HEK293 (cell line): ENCODE data around the gene ETV1.

Source experiments
- CTCF ChIA-PET: fragments of 350-600 bp; formaldehyde crosslinking; extraction: SDS; loops from one replicate; lab custom pipeline; 2021; ENCODE audit warnings: antibody characterized with exemption; lab: Yijun Ruan, JAX
- POLR2A ChIA-PET: fragments of 300-600 bp; formaldehyde crosslinking; extraction: SDS; loops from one replicate; lab custom pipeline; 2020; ENCODE audit warnings: antibody characterized with exemption, inconsistent platforms; lab: Yijun Ruan, JAX
- H3K27ac ChIP-seq: fragments of 200-500 bp; sonication (Bioruptor generic); 2 replicates; pipeline ENCODE4 v1.5.1; 2014; ENCODE audit warnings: low read depth, low read length, control low read depth, inconsistent platforms; ENCODE audit errors: extremely low read depth
- H3K36me3 ChIP-seq, 2 experiments: fragments of 200-500 bp in 1 of 2; sonication (Bioruptor generic) in 1 of 2; 1 replicate in 1 of 2; 2 replicates in 1 of 2; pipeline ENCODE4 v1.5.1; 2014 to 2017; ENCODE audit warnings: inconsistent platforms in 2 of 2, low read length in 2 of 2; ENCODE audit not compliant: control insufficient read depth in 2 of 2, insufficient read depth in 1 of 2
- H3K4me1 ChIP-seq: fragments of 200-500 bp; sonication (Bioruptor generic); 2 replicates; pipeline ENCODE4 v1.5.1; 2014; ENCODE audit warnings: mild to moderate bottlenecking, low read length, inconsistent platforms; ENCODE audit not compliant: control insufficient read depth, insufficient read depth
- H3K4me3 ChIP-seq: 2 replicates; pipeline ENCODE4 v1.5.1; 2011; ENCODE audit warnings: low read depth, mild to moderate bottlenecking, control low read depth, low read length, moderate library complexity
- H3K9me3 ChIP-seq: fragments of 200-500 bp; sonication (Bioruptor generic); 2 replicates; pipeline ENCODE4 v1.5.1; 2014; ENCODE audit warnings: low read depth, low read length, inconsistent platforms; ENCODE audit not compliant: control insufficient read depth, insufficient read depth
- GLIS1 ChIP-seq: fragments of 450-650 bp; formaldehyde crosslinking; IDR thresholded peaks from 2 replicates; pipeline ENCODE4 v1.5.1; 2016; ENCODE audit warnings: missing biosample characterization, missing genetic modification characterization
- MYNN ChIP-seq: fragments of 450-650 bp; formaldehyde crosslinking; IDR thresholded peaks from 2 replicates; pipeline ENCODE4 v1.5.1; 2016; ENCODE audit warnings: missing biosample characterization, missing genetic modification characterization, borderline replicate concordance
- OSR2 ChIP-seq: fragments of 450-650 bp; formaldehyde crosslinking; IDR thresholded peaks from 2 replicates; pipeline ENCODE4 v1.5.1; 2016; ENCODE audit warnings: missing biosample characterization, missing genetic modification characterization
- TRIM28 ChIP-seq: IDR thresholded peaks from 2 replicates; pipeline ENCODE4 v1.6.1; 2011; ENCODE audit warnings: low read length, control low read depth, borderline replicate concordance
- ZIC2 ChIP-seq: fragments of 450-650 bp; formaldehyde crosslinking; IDR thresholded peaks from 2 replicates; pipeline ENCODE4 v1.5.1; 2016; ENCODE audit warnings: missing biosample characterization, missing genetic modification characterization
- ZNF23 ChIP-seq: fragments of 450-650 bp; formaldehyde crosslinking; IDR thresholded peaks from 2 replicates; pipeline ENCODE4 v1.5.1; 2016; ENCODE audit warnings: missing biosample characterization, missing genetic modification characterization, borderline replicate concordance
- ZNF341 ChIP-seq: fragments of 450-650 bp; formaldehyde crosslinking; IDR thresholded peaks from 2 replicates; pipeline ENCODE4; 2016; ENCODE audit warnings: low read depth, missing biosample characterization, missing genetic modification characterization
- ZNF366 ChIP-seq: fragments of 450-650 bp; formaldehyde crosslinking; conservative IDR thresholded peaks from 2 replicates; pipeline ENCODE4 v1.5.1; 2016; ENCODE audit warnings: missing biosample characterization, missing genetic modification characterization
- ZNF521 ChIP-seq: fragments of 450-650 bp; formaldehyde crosslinking; IDR thresholded peaks from 2 replicates; pipeline ENCODE4 v1.5.1; 2017; ENCODE audit warnings: missing biosample characterization, mild to moderate bottlenecking, missing genetic modification characterization
- ZNF529 ChIP-seq: fragments of 450-650 bp; formaldehyde crosslinking; IDR thresholded peaks from 2 replicates; pipeline ENCODE4 v1.5.1; 2017; ENCODE audit warnings: missing genetic modification characterization, missing biosample characterization; ENCODE audit not compliant: insufficient replicate concordance
- ZNF548 ChIP-seq: fragments of 450-650 bp; formaldehyde crosslinking; IDR thresholded peaks from 2 replicates; pipeline ENCODE4 v1.5.1; 2016; ENCODE audit warnings: missing biosample characterization, missing genetic modification characterization
- ZNF600 ChIP-seq: fragments of 450-650 bp; formaldehyde crosslinking; IDR thresholded peaks from 2 replicates; pipeline ENCODE4 v1.5.1; 2016; ENCODE audit warnings: missing biosample characterization, missing genetic modification characterization
- ZNF660 ChIP-seq: fragments of 450-650 bp; IDR thresholded peaks from 2 replicates; pipeline ENCODE4 v1.5.1; 2018; ENCODE audit warnings: missing biosample characterization, mild to moderate bottlenecking, missing genetic modification characterization
- ZNF777 ChIP-seq: fragments of 450-650 bp; formaldehyde crosslinking; IDR thresholded peaks from 2 replicates; pipeline ENCODE4 v1.5.1; 2017; ENCODE audit warnings: missing biosample characterization, missing genetic modification characterization, borderline replicate concordance
- ZNF792 ChIP-seq: fragments of 450-650 bp; formaldehyde crosslinking; IDR thresholded peaks from 2 replicates; pipeline ENCODE4 v1.5.1; 2016; ENCODE audit warnings: missing biosample characterization, missing genetic modification characterization
- TF ChIP-seq, protein P1 (sequence below): fragments of 450-650 bp; formaldehyde crosslinking; IDR thresholded peaks from 2 replicates; pipeline ENCODE4 v1.5.1; 2017; ENCODE audit warnings: missing biosample characterization, missing genetic modification characterization
- TF ChIP-seq, protein P2 (sequence below): fragments of 450-650 bp; formaldehyde crosslinking; IDR thresholded peaks from 2 replicates; pipeline ENCODE4 v1.5.1; 2016; ENCODE audit warnings: missing biosample characterization, missing genetic modification characterization
- TF ChIP-seq, protein P3 (sequence below): fragments of 450-650 bp; formaldehyde crosslinking; IDR thresholded peaks from 2 replicates; pipeline ENCODE4 v1.5.1; 2016; ENCODE audit warnings: missing biosample characterization, missing genetic modification characterization
- TF ChIP-seq, protein P4 (sequence below): fragments of 450-650 bp; formaldehyde crosslinking; IDR thresholded peaks from 2 replicates; pipeline ENCODE4 v1.5.1; 2016; ENCODE audit warnings: missing biosample characterization, missing genetic modification characterization

ETV1 gene

DNA sequence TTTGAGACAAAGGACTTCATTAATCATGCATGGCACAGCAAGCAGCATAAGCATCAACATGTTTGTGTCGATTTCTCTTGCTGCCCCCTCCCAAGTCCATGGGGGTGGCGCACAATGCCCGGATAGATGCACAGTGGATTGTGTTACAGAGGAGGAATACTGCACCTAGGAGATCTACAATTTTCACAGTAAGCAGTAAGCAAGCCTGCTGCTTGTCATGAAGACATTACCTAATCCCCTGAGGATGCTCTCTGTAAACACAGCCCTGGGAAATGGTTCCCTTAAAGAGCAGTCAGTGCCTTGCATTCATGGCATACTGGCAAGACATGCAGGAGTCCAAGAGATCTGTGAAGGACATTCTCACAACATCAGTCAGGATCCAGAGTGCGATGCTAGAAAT is 137.7 kb downstream of the ETV1 start:
- CTCF ChIA-PET = no interaction called here
- TF ChIP-seq ZIC2 (tag by site-specific recombination) = peak; percentile 45; the same call in 1 of the 2 replicates
- TF ChIP-seq, protein P1, sequence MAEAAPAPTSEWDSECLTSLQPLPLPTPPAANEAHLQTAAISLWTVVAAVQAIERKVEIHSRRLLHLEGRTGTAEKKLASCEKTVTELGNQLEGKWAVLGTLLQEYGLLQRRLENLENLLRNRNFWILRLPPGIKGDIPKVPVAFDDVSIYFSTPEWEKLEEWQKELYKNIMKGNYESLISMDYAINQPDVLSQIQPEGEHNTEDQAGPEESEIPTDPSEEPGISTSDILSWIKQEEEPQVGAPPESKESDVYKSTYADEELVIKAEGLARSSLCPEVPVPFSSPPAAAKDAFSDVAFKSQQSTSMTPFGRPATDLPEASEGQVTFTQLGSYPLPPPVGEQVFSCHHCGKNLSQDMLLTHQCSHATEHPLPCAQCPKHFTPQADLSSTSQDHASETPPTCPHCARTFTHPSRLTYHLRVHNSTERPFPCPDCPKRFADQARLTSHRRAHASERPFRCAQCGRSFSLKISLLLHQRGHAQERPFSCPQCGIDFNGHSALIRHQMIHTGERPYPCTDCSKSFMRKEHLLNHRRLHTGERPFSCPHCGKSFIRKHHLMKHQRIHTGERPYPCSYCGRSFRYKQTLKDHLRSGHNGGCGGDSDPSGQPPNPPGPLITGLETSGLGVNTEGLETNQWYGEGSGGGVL (tag by site-specific recombination) = no peak
- TF ChIP-seq, all 188 proteins: peak for 1
- POLR2A ChIA-PET = no interaction called here
- no peaks in the 10 kb centered on the region for H3K36me3 ChIP-seq
- H3K27ac ChIP-seq = no peak overlapping the region
- no peak overlapping the region for H3K4me3 ChIP-seq
- peaks cover 8% of the 10 kb centered on the region for H3K4me1 ChIP-seq
- no peaks in the 10 kb centered on the region for H3K9me3 ChIP-seq

DNA sequence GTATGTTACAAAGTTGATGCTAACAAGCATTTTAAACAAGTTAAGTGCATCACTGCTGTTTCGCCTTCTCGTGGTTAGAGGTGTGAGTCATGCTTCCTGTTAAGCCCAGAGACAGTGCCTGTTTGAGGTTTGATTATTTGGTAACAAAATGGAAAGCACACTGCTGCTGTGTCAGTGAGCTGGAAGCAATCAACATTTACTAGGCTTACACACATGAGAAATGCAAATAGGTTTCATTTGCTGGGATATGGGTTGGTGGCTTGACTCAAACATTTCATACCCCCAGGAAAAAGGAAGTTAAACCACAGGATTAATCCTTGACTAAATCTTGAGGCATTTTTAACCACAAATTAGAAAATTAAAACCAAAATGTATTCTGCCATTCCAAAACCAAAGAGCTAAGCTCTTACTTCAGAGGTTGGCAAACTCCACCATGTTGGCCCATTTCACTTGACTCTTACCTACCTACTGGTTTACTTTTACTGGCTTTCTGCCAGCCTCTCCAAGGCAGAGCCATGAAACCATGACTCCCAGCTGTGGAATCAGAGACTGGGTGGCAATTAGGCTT is 139.2 kb downstream of the ETV1 start:
- Histone ChIP-seq H3K4me3 (no peak overlapping the region), H3K9me3 (no peaks in the 10 kb centered on the region), H3K36me3 (no peaks in the 10 kb centered on the region), H3K4me1 (peaks cover 8% of the 10 kb centered on the region), H3K27ac (peak overlapping the region; percentile 5; the same call in 1 of the 2 replicates)
- TF ChIP-seq TRIM28 = 0 out of 2 replicates have a peak, but pooled peaks have one; percentile 61
- TF ChIP-seq ZNF366 (tag by site-specific recombination) = no peak
- no peak for TF ChIP-seq GLIS1 (tag by site-specific recombination)
- no peak for TF ChIP-seq MYNN (tag by site-specific recombination)
- peak; percentile 82 for TF ChIP-seq OSR2
- no peak for TF ChIP-seq ZNF341 (tag by site-specific recombination)
- TF ChIP-seq, protein P2, sequence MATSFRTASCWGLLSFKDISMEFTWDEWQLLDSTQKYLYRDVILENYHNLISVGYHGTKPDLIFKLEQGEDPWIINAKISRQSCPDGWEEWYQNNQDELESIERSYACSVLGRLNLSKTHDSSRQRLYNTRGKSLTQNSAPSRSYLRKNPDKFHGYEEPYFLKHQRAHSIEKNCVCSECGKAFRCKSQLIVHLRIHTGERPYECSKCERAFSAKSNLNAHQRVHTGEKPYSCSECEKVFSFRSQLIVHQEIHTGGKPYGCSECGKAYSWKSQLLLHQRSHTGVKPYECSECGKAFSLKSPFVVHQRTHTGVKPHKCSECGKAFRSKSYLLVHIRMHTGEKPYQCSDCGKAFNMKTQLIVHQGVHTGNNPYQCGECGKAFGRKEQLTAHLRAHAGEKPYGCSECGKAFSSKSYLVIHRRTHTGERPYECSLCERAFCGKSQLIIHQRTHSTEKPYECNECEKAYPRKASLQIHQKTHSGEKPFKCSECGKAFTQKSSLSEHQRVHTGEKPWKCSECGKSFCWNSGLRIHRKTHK (tag by site-specific recombination) = no peak
- 0 out of 2 replicates have a peak, but pooled peaks have one; percentile 56 for TF ChIP-seq ZNF660 (tag by site-specific recombination)
- CTCF ChIA-PET = interaction anchor here (1.2 kb wide), 1 partner anchor 13 kb away, joined by 3 read pairs; no protein-coding TSS in a partner anchor
- POLR2A ChIA-PET = no interaction called here

DNA sequence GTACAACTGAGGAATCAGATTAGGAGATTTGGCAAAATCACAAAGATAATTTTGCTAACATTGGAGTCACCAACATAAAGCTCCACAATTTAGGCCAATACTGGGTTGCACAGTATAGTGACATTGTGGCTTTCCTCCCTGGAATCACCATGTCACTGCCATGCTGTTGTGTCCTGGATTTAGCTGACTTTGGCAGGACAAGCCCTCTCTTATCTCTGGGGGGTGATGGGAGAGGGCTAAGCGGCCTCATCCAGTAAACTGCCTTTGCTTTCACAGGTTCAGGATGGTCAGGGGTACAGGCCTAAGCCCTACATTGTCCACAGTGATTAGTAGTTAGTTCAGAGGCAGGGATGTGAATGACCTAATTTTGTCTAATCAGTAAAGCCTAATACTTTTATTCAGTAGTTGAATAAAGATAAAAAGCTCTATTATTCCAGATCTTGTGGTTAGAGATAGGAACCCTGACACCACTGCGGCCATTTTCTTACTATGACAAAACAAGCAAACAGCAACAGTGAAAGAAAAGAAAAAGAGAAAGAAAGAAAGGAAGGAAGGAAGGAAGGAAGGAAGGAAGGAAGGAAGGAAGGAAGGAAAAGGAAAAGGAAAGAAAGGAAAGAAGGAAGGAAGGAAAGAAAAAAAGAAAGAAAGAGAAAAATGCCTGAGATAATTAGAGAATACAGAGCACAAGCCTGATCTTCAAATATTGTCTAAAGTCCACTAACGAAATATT is 140.1 kb downstream of the ETV1 start:
- Histone ChIP-seq H3K4me1 (peaks cover 8% of the 10 kb centered on the region), H3K36me3 (no peaks in the 10 kb centered on the region), H3K9me3 (no peaks in the 10 kb centered on the region), H3K27ac (no peak overlapping the region), H3K4me3 (no peak overlapping the region)
- TF ChIP-seq ZNF548 (no peak), ZNF366 (tag by site-specific recombination) (peak; percentile 70)
- ChIA-PET CTCF (interaction anchor here (0.6 to 1.2 kb wide), 4 partner anchors 14 to 193 kb away, joined by 3 read pairs; no protein-coding TSS in a partner anchor), POLR2A (interaction anchor here (0.7 kb wide), 1 partner anchor 25 kb away, joined by 9 read pairs; no protein-coding TSS in a partner anchor)

DNA sequence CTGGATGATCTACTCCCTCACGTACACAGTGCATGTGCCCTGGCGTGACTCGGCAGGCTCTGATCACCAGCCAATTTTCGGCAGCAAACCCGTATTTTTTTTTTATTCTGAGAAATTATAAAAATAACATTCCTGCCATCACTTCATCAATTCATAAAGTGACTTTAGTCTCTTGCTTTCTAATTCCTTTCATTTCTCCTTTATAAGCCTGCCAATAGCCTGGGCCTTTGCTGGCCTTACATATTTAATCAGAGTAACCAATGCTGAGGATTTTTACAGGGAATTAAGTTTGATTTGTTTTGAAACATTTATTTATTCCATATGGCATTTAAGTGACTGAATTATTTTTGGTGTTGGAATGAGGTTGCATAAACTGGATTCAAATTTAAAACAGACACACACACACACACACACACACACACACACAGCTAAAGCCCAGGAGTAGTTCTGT is 140.8 kb downstream of the ETV1 start:
- Histone ChIP-seq H3K27ac (no peak overlapping the region), H3K9me3 (no peaks in the 10 kb centered on the region), H3K4me3 (no peak overlapping the region), H3K4me1 (peaks cover 8% of the 10 kb centered on the region), H3K36me3 (no peaks in the 10 kb centered on the region)
- ChIA-PET CTCF (interaction anchor here (0.6 to 1.0 kb wide), 3 partner anchors 43 to 106 kb away, joined by 3 read pairs; no protein-coding TSS in a partner anchor), POLR2A (no interaction called here)
- TF ChIP-seq, protein P3, sequence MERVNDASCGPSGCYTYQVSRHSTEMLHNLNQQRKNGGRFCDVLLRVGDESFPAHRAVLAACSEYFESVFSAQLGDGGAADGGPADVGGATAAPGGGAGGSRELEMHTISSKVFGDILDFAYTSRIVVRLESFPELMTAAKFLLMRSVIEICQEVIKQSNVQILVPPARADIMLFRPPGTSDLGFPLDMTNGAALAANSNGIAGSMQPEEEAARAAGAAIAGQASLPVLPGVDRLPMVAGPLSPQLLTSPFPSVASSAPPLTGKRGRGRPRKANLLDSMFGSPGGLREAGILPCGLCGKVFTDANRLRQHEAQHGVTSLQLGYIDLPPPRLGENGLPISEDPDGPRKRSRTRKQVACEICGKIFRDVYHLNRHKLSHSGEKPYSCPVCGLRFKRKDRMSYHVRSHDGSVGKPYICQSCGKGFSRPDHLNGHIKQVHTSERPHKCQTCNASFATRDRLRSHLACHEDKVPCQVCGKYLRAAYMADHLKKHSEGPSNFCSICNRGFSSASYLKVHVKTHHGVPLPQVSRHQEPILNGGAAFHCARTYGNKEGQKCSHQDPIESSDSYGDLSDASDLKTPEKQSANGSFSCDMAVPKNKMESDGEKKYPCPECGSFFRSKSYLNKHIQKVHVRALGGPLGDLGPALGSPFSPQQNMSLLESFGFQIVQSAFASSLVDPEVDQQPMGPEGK (tag by site-specific recombination) = no peak
- TF ChIP-seq ZNF777 (tag by site-specific recombination) (no peak), ZNF600 (tag by site-specific recombination) (no peak), ZNF23 (no peak), ZNF792 (tag by site-specific recombination) (no peak), ZNF521 (tag by site-specific recombination) (no peak), OSR2 (no peak), ZNF529 (no peak)
- TF ChIP-seq, protein P4, sequence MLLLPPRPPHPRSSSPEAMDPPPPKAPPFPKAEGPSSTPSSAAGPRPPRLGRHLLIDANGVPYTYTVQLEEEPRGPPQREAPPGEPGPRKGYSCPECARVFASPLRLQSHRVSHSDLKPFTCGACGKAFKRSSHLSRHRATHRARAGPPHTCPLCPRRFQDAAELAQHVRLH (tag by site-specific recombination) = no peak
